Heart left ventricle (tissue), 13 donors: Measurements from ENCODE around the gene TIAM2.

ENCODE experiments used
- POLR2A ChIP-seq, 2 donors: fragments of 450-650 bp; IDR thresholded peaks; one replicate each; pipeline ENCODE4 v1.6.1; 2017; ENCODE audit warnings: antibody characterized with exemption in 2 of 2, mild to moderate bottlenecking in 2 of 2, moderate library complexity in 2 of 2
- TF ChIP-seq, protein P1 (sequence below), 12 donors: fragments of 200-600 bp; sonication (generic) in 4 of 12; IDR thresholded peaks; one replicate each; pipeline versions ENCODE4 v1.5.0 to v1.8.0; 2018 to 2022; ENCODE audit warnings: antibody characterized with exemption in 12 of 12, mild to moderate bottlenecking in 5 of 12
- donor health status: ischemic (EF 13 %, LVEDD 7.1; RV severe dilation, severe dysfunction).
- donor health status: DM: no; HTN: yes; CAD: no.
- donor health status: DM: no; HTN: no; CAD: no.
- donor health status: ischemic (EF 25% LVEDD 6.9; RV normal size, moderate dysfunction).
- donor health status: ischemic (EF 25% LVEDD 5.7; RV mildly dilated, moderate dysfunction).
- donor health status: ischemic (EF 35%, LVEDD 5.7; RV mildly dilated, moderate dysfunction).
- donor health status: nonischemic (EF 11% LVEDD 7.7; RV severe dilation, severe dysfunction).
- donor health status: DM: yes; HTN: yes; CAD: no.
- donor health status: PGD.
- donor health status: ischemic (EF 29% LVEDD 5.4; RV normal size, mild dysfunction).
- donor health status: nonischemic (EF 23%, LVEDD 6.1; RV moderate dilation, normal function).

DNA sequence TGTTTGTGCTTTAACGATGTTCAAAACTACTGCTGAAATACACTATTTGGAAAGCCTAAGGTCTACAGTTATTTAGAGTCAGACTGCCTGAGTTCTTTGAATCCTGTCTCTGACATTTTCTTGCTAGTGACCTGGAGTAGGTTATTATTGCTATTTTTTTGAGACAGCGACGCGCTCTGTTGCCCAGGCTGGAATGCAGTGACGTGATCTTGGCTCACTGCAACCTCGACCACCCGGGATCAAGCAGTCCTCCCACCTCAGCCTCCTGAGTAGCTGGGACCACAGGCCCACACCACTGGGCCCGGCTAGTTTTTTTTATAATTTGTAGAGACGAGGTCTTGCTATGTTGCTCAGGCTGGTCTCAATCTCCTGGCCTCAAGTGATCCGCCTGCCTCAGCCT lies 96.6 kb downstream of the TIAM2 start:
- no peak for TF ChIP-seq POLR2A (IDR thresholded peaks at IDR 0.05)
- TF ChIP-seq, protein P1, sequence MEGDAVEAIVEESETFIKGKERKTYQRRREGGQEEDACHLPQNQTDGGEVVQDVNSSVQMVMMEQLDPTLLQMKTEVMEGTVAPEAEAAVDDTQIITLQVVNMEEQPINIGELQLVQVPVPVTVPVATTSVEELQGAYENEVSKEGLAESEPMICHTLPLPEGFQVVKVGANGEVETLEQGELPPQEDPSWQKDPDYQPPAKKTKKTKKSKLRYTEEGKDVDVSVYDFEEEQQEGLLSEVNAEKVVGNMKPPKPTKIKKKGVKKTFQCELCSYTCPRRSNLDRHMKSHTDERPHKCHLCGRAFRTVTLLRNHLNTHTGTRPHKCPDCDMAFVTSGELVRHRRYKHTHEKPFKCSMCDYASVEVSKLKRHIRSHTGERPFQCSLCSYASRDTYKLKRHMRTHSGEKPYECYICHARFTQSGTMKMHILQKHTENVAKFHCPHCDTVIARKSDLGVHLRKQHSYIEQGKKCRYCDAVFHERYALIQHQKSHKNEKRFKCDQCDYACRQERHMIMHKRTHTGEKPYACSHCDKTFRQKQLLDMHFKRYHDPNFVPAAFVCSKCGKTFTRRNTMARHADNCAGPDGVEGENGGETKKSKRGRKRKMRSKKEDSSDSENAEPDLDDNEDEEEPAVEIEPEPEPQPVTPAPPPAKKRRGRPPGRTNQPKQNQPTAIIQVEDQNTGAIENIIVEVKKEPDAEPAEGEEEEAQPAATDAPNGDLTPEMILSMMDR (IDR thresholded peaks at IDR 0.05) = no peak
